IPS-NIHi7 (cell line): ENCODE results near the gene PARK7.

Experiments used
- DNase-seq: peaks from one replicate; pipeline ENCODE4 v3.0.0; 2012; ENCODE audit warnings: mixed read lengths; ENCODE audit errors: extremely low spot score

PARK7 gene

GRCh38 chr1:8023995-8024313 lies 62.4 kb downstream of the PARK7 start:
- no peak for DNase-seq

GRCh38 chr1:8024329-8024728 lies 62.8 kb downstream of the PARK7 start:
- no peak for DNase-seq

GRCh38 chr1:8025061-8025670 lies 63.7 kb downstream of the PARK7 start:
- DNase-seq: no peak

GRCh38 chr1:8025671-8026144 lies 64.2 kb downstream of the PARK7 start:
- DNase-seq: no peak

GRCh38 chr1:8026153-8026975 lies 64.9 kb downstream of the PARK7 start, which contains the start of gene ERRFI1:
Gene ERRFI1, minus strand, starts transcription at chr1:8026309. Its CDS starts 10,690 bp downstream, at chr1:8015619.
- peak; percentile 95 for DNase-seq

GRCh38 chr1:8026976-8027747 lies 65.7 kb downstream of the PARK7 start:
- DNase-seq: no peak

GRCh38 chr1:8027748-8028570 lies 66.4 kb downstream of the PARK7 start:
- DNase-seq: no peak

- DNase-seq: no peak
Observed at GRCh38 chr1:8028571-8028910, 67.0 kb downstream of the PARK7 start.

GRCh38 chr1:8031176-8031785 lies 69.8 kb downstream of the PARK7 start:
- no peak for DNase-seq

- DNase-seq: no peak
Observed at GRCh38 chr1:8032366-8032910, 70.9 kb downstream of the PARK7 start.

GRCh38 chr1:8033322-8033721 lies 71.8 kb downstream of the PARK7 start:
- DNase-seq: no peak
